Endothelial cell of umbilical vein (primary cell): ENCODE results near the gene MADCAM1. TPM values are rescaled to one million over a fixed set of nuclear protein-coding genes. Genes with fewer than 3 reads are reported as not detected.
A peak's percentile ranks its signal among the peaks of the same experiment; 100 is the strongest.

ENCODE experiments used
- BruUV-seq: library from RNA; stranded (reverse); fragments of 400-500 nt; replicated peaks from 2 replicates; lab custom pipeline; 2021; lab: Mats Ljungman, UMichigan
- CTCF ChIA-PET: fragments of 300-600, 350-600 bp; sonication (Branson Sonifier 250); formaldehyde crosslinking; loops from one replicate; lab custom pipeline; 2021; ENCODE audit warnings: antibody characterized with exemption, inconsistent platforms; lab: Charles Lee
- POLR2A ChIA-PET: fragments of 300-600, 350-600 bp; sonication (Branson Sonifier 250); formaldehyde crosslinking; loops from one replicate; lab custom pipeline; 2021; ENCODE audit warnings: antibody characterized with exemption, inconsistent platforms; lab: Charles Lee
- DNase-seq: peaks from one replicate; pipeline ENCODE4 v3.0.0-alpha.2; 2011; ENCODE audit warnings: low read depth, low spot score
- FAIRE-seq: peaks from 2 replicates; lab custom pipeline; 2011; peaks lifted over from hg19 to GRCh38; lab: Jason Lieb, UNC
- H2AFZ ChIP-seq: 2 replicates; pipeline ENCODE4 v1.6.0; 2012; ENCODE audit warnings: low read depth, low read length, control low read depth, inconsistent platforms
- H3K27ac ChIP-seq: 2 replicates; pipeline ENCODE4 v1.5.1; 2011; ENCODE audit warnings: low read depth, mild to moderate bottlenecking, control low read depth, low read length, moderate library complexity; ENCODE audit not compliant: insufficient read depth
- H3K27me3 ChIP-seq, 2 experiments: 2 replicates each; pipeline versions ENCODE4 v1.6.0 to v1.6.1; 2011; ENCODE audit warnings: low read length in 2 of 2, mixed read lengths in 1 of 2; ENCODE audit not compliant: control insufficient read depth in 2 of 2, insufficient read depth in 2 of 2
- H3K36me3 ChIP-seq, 2 experiments: 2 replicates in 1 of 2; 3 replicates in 1 of 2; pipeline ENCODE4 v1.5.1; 2011; ENCODE audit warnings: low read length in 2 of 2, mild to moderate bottlenecking in 1 of 2, moderate library complexity in 1 of 2; ENCODE audit not compliant: control insufficient read depth in 2 of 2, insufficient read depth in 2 of 2; ENCODE audit errors: extremely low read depth in 1 of 2
- H3K4me1 ChIP-seq: 3 replicates; pipeline ENCODE4 v1.5.1; 2011; ENCODE audit warnings: mild to moderate bottlenecking, low read length; ENCODE audit not compliant: control insufficient read depth, insufficient read depth; ENCODE audit errors: extremely low read depth
- H3K4me2 ChIP-seq: 2 replicates; pipeline ENCODE4 v1.6.1; 2011; ENCODE audit warnings: low read length, control low read depth, mixed read lengths; ENCODE audit not compliant: insufficient read depth
- H3K4me3 ChIP-seq, 3 experiments: fragments of 200-600 bp in 1 of 3; sonication (generic), shearing (Covaris generic) in 1 of 3; replicated peaks in 1 of 3; 2 replicates each; pipeline ENCODE4 v1.5.1; 2011 to 2016; ENCODE audit warnings: control low read depth in 3 of 3, low read length in 3 of 3, mild to moderate bottlenecking in 2 of 3, inconsistent platforms in 1 of 3, low read depth in 1 of 3, moderate library complexity in 1 of 3; ENCODE audit not compliant: insufficient read depth in 1 of 3
- H3K79me2 ChIP-seq: 2 replicates; pipeline ENCODE4 v1.6.0; 2012; ENCODE audit warnings: low read length, inconsistent platforms; ENCODE audit not compliant: control insufficient read depth, insufficient read depth
- H3K9ac ChIP-seq: replicated peaks from 2 replicates; pipeline ENCODE3; 2011; ENCODE audit warnings: low read length, control low read depth; ENCODE audit not compliant: insufficient read depth; ENCODE audit errors: extremely low read depth
- H3K9me1 ChIP-seq: replicated peaks from 3 replicates; pipeline ENCODE4 v1.6.0; 2011; ENCODE audit warnings: mild to moderate bottlenecking, low read length; ENCODE audit not compliant: control insufficient read depth, insufficient read depth; ENCODE audit errors: extremely low read depth
- H3K9me3 ChIP-seq: replicated peaks from 2 replicates; pipeline ENCODE4 v1.5.1; 2012; ENCODE audit warnings: low read length, inconsistent platforms; ENCODE audit not compliant: control insufficient read depth, insufficient read depth
- H4K20me1 ChIP-seq: replicated peaks from 2 replicates; pipeline ENCODE3; 2011; ENCODE audit warnings: mild to moderate bottlenecking, low read length; ENCODE audit not compliant: control insufficient read depth, insufficient read depth; ENCODE audit errors: extremely low read depth
- EZH2 ChIP-seq: IDR thresholded peaks from 2 replicates; pipeline ENCODE4 v1.6.1; 2012; ENCODE audit warnings: borderline replicate concordance, low read depth, mild to moderate bottlenecking, moderate library complexity, low read length, inconsistent platforms; ENCODE audit not compliant: severe bottlenecking
- GATA2 ChIP-seq: IDR thresholded peaks from 2 replicates; pipeline ENCODE4 v1.7.0; 2011; ENCODE audit warnings: low read depth, mild to moderate bottlenecking, moderate library complexity, mixed read lengths, low read length; ENCODE audit not compliant: insufficient read length, insufficient read depth
- POLR2AphosphoS5 ChIP-seq: IDR thresholded peaks from 2 replicates; pipeline ENCODE4 v1.6.1; 2012; ENCODE audit warnings: low read depth, mild to moderate bottlenecking, control low read depth, low read length, moderate library complexity; ENCODE audit not compliant: insufficient read depth
- dilution Hi-C: fragments of 300-500 bp; cut with MboI; formaldehyde crosslinking; loops from one replicate; pipeline ENCODE4 v1.15.0; 2019; ENCODE audit warnings: low sequenced_read_pairs; ENCODE audit not compliant: extremely low pct_ligation_motif_present
- intact Hi-C: fragments of 100-400 bp; cut with micrococcal nuclease; formaldehyde crosslinking; loops from one replicate; pipeline ENCODE4 v1.10.0; 2022
- polyA plus RNA-seq, 4 experiments: library from polyadenylated mRNA; depleted of rRNA in 3 of 4; stranded (reverse) in 3 of 4; unstranded in 1 of 4; fragments of >200 nt; gene quantifications; 2 replicates each; pipeline versions ENCODE4 v1.2.1 to v1.2.3, GENCODE V29; 2011 to 2012; ENCODE audit warnings: missing spikeins in 1 of 4
- total RNA-seq: library from RNA; stranded (reverse); gene quantifications from 2 replicates; pipeline ENCODE4 v1.2.3, GENCODE V29; 2021
- TF ChIP-seq, protein P1 (sequence below), 2 donors: IDR thresholded peaks; 1 replicate in 1 of 2; 2 replicates in 1 of 2; pipeline ENCODE4 v1.5.1; 2011; ENCODE audit warnings: low read length in 2 of 2, mild to moderate bottlenecking in 2 of 2, moderate library complexity in 2 of 2, control low read depth in 1 of 2, inconsistent platforms in 1 of 2, low read depth in 1 of 2; ENCODE audit not compliant: insufficient read depth in 1 of 2; ENCODE audit errors: extremely low read depth in 1 of 2

The MADCAM1 gene
- total and polyA plus RNA-seq, 2 donors (not counting 3 experiments of a cell fraction or from before 2014, with no cell fraction given), result 0.07 to 0.31 TPM

DNA sequence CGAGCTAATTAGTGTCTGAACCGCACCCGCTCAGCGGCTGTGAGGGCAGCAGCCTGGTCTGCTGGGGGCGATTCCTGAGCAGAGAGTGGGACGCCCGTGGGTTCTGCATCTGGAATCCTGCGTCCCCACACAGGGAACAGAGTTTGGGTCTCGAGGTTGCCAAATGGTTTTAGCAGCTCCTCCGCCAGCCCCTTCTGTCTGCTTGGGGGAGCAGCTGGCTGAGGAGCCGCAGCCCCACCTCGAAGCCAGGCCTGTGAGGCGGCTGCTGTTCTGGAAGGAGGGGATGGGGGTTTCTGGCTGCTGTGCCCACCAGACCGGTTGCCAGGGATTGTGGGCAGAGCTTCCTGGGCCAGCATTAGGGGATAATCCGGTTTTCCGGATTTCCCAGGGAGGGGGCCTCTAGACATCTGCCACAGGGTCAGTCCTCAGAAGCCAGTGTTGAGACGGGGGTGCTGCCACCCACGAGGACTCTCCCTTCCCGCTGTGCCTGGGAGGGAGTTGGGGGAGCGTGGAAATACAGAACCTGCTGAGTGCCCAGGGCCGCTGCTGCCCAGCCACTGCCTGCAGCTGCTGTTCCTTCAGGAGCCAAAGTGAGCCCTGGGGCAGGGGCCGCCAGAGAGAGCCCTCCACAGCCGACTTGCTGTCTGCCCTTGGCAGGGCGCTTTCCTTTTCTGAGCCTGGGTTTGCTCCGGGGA, 37.2 kb downstream of the MADCAM1 start:
- H3K27ac ChIP-seq, result peak overlapping the region; percentile 90
- peaks cover 17% of the 10 kb centered on the region for H3K4me1 ChIP-seq
- no peaks in the 10 kb centered on the region for H3K9me3 ChIP-seq
- H3K36me3 ChIP-seq, result peaks cover 2 to 27% of the 10 kb centered on the region in 2 experiments
- FAIRE-seq (no peak), DNase-seq (no peak)
- no peaks in the 10 kb centered on the region for H3K27me3 ChIP-seq
- peaks cover 46% of the 10 kb centered on the region for H3K79me2 ChIP-seq
- peak overlapping the region; percentile 3 to 88 (median 76) for H3K4me3 ChIP-seq
- POLR2A ChIA-PET, result no interaction called here
- H3K9ac ChIP-seq, result peak overlapping the region; percentile 93
- H2AFZ ChIP-seq, result no peak overlapping the region
- BruUV-seq, result no TSS peak
- dilution Hi-C loops, result no loop called here
- H3K4me2 ChIP-seq, result peak overlapping the region; percentile 73
- H3K9me1 ChIP-seq, result no peaks in the 10 kb centered on the region
- intact Hi-C loops, result loop anchor here (1.0 kb wide), 1 partner anchor 39 kb away; the partner anchor contains the start of gene BSG
- H4K20me1 ChIP-seq, result no peaks in the 10 kb centered on the region
- TF ChIP-seq GATA2 (no peak), POLR2AphosphoS5 (no peak)
- TF ChIP-seq, protein P1, sequence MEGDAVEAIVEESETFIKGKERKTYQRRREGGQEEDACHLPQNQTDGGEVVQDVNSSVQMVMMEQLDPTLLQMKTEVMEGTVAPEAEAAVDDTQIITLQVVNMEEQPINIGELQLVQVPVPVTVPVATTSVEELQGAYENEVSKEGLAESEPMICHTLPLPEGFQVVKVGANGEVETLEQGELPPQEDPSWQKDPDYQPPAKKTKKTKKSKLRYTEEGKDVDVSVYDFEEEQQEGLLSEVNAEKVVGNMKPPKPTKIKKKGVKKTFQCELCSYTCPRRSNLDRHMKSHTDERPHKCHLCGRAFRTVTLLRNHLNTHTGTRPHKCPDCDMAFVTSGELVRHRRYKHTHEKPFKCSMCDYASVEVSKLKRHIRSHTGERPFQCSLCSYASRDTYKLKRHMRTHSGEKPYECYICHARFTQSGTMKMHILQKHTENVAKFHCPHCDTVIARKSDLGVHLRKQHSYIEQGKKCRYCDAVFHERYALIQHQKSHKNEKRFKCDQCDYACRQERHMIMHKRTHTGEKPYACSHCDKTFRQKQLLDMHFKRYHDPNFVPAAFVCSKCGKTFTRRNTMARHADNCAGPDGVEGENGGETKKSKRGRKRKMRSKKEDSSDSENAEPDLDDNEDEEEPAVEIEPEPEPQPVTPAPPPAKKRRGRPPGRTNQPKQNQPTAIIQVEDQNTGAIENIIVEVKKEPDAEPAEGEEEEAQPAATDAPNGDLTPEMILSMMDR (IDR thresholded peaks at IDR 0.05; ENCODE audit: extremely low read depth in 1 of 2, insufficient read depth in 1 of 2, low read depth in 1 of 2, low read length in 2 of 2), result no peak
- CTCF ChIA-PET, result interaction anchor here (1.0 to 3.4 kb wide), 6 partner anchors 9 to 67 kb away, joined by 3 to 36 read pairs (median 6); no protein-coding TSS in a partner anchor

DNA sequence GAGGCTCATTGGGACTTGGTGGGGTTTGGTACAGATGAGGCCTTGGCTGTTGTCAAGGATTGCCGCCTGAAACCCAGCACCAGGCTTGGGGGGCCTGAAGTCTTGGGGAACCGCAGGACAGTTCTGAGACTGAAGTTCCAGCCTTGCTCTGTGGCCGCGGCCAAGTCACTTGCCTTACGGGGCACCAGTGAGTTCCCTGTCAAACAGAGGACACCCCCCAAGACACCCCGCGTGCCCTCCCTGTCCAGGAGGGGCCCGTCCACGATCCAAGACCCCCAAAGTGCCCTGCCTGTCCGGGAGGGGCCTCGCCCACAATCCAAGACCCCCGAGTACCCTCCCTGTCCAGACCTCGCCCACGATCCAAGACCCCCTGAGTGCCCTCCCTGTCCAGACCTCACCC, 37.8 kb downstream of the MADCAM1 start:
- Histone ChIP-seq H3K79me2 (peaks cover 46% of the 10 kb centered on the region), H3K4me3 (no peak overlapping the region)
- FAIRE-seq, result no peak

More for the DNA sequence above, 37.8 kb downstream of the MADCAM1 start:
- ChIA-PET CTCF (interaction anchor here (1.0 kb wide), 1 partner anchor 66 kb away, joined by 3 read pairs; no protein-coding TSS in a partner anchor), POLR2A (no interaction called here)
- H3K4me1 ChIP-seq, result peaks cover 17% of the 10 kb centered on the region
- H4K20me1 ChIP-seq, result no peaks in the 10 kb centered on the region
- no peak overlapping the region for H2AFZ ChIP-seq
- peak overlapping the region; percentile 73 for H3K4me2 ChIP-seq
- intact Hi-C loops (no loop called here), dilution Hi-C loops (no loop called here)
- H3K27me3 ChIP-seq, result no peaks in the 10 kb centered on the region
- no TSS peak for BruUV-seq
- H3K9ac ChIP-seq, result peak overlapping the region; percentile 93
- H3K27ac ChIP-seq, result no peak overlapping the region
- no peaks in the 10 kb centered on the region for H3K9me3 ChIP-seq
- TF ChIP-seq, protein P1 (IDR thresholded peaks at IDR 0.05; ENCODE audit: extremely low read depth in 1 of 2, insufficient read depth in 1 of 2, low read depth in 1 of 2, low read length in 2 of 2), result peak in 1 of 2 donors; percentile 8
- TF ChIP-seq EZH2, result no peak
- no peaks in the 10 kb centered on the region for H3K9me1 ChIP-seq
- no peak for DNase-seq
- peaks cover 5 to 32% of the 10 kb centered on the region in 2 experiments for H3K36me3 ChIP-seq
